Measurements from ENCODE around the gene MBD6.

MBD6 gene

DNA sequence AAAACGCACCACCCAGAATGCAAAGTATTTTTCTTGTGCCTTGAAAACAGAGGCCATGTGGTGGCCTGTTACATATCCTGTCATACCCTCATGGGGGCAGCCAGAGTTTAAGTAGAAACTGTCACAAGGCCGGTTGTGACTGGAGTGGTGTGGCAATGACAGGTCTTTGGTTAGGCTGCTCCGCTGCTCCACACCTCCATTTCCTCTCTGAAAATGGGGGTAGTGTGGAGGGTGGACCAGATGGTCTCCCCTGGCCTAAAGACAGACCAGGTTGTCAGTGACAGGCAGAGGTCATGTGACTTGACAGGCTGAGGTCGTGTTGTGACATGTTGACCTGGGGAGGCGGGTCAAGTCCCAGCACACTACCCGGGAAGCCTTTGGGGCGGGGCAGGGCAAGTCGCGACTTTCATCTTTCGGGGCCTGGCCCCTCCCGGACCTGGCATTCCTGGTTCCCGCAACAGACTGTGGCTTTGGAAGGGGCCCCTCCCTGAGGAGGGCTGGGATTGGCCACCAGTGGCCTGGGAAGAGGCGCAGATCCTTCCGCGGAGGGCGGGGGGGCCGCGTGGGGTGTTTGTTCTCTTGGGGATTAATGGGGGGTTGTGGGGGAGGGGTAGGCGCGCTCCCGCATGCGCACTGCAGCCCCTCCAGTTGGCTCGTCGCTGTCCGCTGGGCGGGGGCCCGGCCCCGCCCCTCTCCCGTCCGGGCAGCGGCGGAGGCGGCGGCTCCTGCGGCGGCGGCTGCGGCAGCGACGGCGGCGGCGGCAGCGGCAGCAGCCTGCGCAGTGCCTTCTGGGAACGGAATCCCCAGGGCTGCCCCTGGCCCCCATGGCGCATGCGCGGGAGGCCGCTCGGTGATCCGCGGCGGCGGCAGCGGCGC, at the start of gene MBD6:
MBD6 (plus strand) TSS at position 814 of the 876 bp plus-strand sequence. CDS start 1,480 bp downstream, outside the sequence.
- TF ChIP-seq CTCF (conservative IDR thresholded peaks at IDR 0.05; ENCODE audit: low read depth, low read length): no peak
- peak within 1 kb of the TSS; percentile 79 for H3K4me3 ChIP-seq (ENCODE audit: low read depth, low read length)
- DNase-seq (ENCODE audit: low read depth): peak; percentile 95

- no peak for TF ChIP-seq CTCF (conservative IDR thresholded peaks at IDR 0.05; ENCODE audit: low read depth, low read length)
- no peak for DNase-seq (ENCODE audit: low read depth)
- H3K4me3 ChIP-seq (ENCODE audit: low read depth, low read length): no peak overlapping the region
Measured at GRCh38 chr12:57473392-57473791, 49.2 kb upstream of the MBD6 start.

DNA sequence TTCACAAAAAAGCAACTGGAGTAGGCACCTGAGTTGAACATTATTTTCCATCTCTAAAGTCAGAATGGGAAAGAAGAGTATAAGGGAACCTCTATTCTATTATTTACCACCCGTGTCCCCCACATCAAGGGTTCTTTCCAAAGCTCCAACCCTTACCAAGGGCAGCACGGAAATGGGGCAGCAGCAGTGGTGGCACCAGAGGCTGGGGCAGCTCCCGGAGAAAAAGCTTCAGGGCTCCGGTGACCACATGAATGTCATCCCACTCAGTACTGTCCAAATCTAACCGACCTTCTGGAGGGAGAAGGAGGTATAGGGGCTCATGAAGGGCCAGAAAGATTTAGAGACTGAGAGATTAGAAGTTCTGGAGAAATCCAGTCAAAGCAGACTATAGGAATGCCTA, 48.7 kb upstream of the MBD6 start:
- TF ChIP-seq CTCF (conservative IDR thresholded peaks at IDR 0.05; ENCODE audit: low read depth, low read length): no peak
- DNase-seq (ENCODE audit: low read depth): no peak
- H3K4me3 ChIP-seq (ENCODE audit: low read depth, low read length): no peak overlapping the region

DNA sequence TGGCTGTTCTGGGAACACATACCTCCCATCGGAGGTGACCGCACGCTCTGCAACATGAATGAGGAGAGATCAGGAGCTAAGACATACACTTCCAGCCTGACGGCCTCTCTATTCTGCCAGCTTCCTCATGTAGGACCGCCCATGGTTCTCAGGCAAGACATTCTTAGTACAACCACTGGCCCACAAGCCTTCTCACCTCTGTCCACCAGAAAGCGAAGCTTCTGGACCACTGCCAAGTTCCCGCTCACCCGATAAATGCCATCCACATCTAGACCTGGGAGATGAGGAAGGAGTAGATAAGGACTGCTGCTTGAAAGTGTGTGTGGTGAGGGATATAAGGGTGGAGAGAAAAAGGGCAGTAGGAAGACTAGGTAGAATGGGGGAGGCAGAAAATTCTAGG, 48.2 kb upstream of the MBD6 start:
- no peak for DNase-seq (ENCODE audit: low read depth)
- no peak overlapping the region for H3K4me3 ChIP-seq (ENCODE audit: low read depth, low read length)
- no peak for TF ChIP-seq CTCF (conservative IDR thresholded peaks at IDR 0.05; ENCODE audit: low read depth, low read length)

DNA sequence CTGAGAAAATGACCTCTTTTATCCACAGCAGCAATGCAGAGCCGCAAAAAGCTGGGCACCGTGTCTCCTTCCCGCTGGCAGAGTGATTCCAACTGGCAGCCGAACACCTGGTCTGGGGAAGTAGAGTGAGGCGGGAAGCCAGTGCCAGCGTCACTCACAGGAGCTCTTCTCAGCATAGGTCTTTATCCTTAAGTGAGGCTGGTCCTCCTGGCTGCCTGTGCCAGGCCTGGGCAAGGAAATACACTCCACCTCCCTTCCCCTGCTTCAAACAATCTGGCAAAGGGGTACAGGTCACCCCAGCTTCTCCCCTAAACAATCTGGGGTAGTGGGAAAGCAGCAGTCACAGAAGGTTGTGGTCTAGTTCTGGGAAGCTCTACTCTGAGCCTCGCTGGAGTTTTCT, 47.8 kb upstream of the MBD6 start:
- TF ChIP-seq CTCF (conservative IDR thresholded peaks at IDR 0.05; ENCODE audit: low read depth, low read length): no peak
- H3K4me3 ChIP-seq (ENCODE audit: low read depth, low read length): no peak overlapping the region
- DNase-seq (ENCODE audit: low read depth): no peak

DNA sequence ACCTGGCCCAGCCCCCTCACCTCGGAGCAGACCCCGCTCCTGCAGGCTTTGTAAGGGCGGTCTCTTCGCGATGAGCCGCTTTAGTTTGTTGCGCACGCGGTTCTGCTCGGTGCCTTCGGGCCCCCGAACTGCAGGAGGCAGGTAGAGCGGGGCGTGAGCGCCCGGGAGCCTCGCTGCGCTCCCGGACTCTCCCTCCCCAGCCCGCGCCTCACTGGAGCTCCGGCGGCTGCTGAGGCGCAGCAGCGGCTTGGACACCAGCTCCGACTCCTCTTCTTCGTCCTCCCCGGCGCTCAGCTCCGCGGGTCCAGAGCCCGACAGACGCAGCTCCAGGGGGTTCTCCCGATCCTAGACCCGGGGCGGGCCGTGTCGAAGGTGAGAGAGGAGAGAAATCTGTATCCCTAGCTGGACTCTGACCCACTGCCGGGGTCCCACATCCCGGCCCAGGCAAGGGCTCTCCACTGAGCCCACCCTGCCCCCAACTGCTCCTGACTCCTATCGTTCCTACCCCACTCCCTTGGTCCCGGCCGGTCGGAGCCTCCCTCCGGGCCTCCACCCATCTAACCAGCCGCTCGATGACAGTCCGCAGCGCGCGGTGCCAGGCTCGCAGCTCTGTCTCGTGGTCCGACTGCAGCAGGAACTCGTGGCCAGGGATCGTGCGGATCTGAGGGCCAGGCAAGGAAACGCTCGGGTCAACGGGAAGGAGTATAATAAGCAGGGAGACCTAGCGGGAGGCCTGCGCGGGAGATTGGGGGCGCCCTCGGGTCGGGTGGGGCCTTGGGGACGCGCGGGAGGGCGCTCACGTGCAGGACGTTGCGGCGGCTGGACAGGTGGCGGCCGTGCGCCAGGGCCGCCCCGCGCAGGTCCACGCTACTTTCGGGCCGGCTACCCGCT, 47.1 kb upstream of the MBD6 start:
- peak; percentile 52 for DNase-seq (ENCODE audit: low read depth)
- TF ChIP-seq CTCF (conservative IDR thresholded peaks at IDR 0.05; ENCODE audit: low read depth, low read length): no peak
- peak overlapping the region; percentile 28 for H3K4me3 ChIP-seq (ENCODE audit: low read depth, low read length)
